DOHH2 (cell line): ENCODE data around the gene SYNJ2.

Experiments
- EZH2phosphoT487 ChIP-seq: fragments of 200-600 bp; sonication (generic); IDR thresholded peaks from 2 replicates; pipeline ENCODE4 v1.6.1; 2017; ENCODE audit warnings: borderline replicate concordance, mild to moderate bottlenecking, antibody characterized with exemption, low read length, moderate library complexity, mixed read lengths
- TF ChIP-seq, protein P1 (sequence below): fragments of 200-600 bp; sonication (generic); IDR thresholded peaks from one replicate; pipeline ENCODE4 v1.5.1; 2014; ENCODE audit warnings: antibody characterized with exemption, mild to moderate bottlenecking, low read depth, low read length; ENCODE audit not compliant: poor library complexity, severe bottlenecking

DNA sequence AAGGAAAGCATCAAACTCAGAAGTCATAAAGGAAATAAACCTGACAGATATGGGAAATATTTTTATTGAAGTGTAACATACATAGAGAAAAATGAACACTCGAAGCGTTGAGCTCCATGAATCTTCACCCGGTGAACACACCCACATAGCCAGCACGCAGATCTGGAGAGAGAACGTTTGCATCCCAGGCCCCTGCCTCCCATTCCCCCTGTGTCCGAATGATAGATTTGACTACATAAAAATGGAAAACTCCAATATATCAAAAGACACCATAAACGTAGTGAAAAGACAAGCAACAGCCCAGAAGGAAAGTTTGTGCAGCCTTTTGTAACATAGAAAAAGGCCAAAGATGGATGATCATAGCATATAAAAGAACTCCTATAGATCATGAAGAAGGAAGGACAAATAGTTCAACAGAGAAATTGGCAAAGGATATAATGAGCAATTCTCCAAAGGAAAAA, 17.1 kb downstream of the SYNJ2 start:
- no peak for TF ChIP-seq EZH2phosphoT487
- TF ChIP-seq, protein P1, sequence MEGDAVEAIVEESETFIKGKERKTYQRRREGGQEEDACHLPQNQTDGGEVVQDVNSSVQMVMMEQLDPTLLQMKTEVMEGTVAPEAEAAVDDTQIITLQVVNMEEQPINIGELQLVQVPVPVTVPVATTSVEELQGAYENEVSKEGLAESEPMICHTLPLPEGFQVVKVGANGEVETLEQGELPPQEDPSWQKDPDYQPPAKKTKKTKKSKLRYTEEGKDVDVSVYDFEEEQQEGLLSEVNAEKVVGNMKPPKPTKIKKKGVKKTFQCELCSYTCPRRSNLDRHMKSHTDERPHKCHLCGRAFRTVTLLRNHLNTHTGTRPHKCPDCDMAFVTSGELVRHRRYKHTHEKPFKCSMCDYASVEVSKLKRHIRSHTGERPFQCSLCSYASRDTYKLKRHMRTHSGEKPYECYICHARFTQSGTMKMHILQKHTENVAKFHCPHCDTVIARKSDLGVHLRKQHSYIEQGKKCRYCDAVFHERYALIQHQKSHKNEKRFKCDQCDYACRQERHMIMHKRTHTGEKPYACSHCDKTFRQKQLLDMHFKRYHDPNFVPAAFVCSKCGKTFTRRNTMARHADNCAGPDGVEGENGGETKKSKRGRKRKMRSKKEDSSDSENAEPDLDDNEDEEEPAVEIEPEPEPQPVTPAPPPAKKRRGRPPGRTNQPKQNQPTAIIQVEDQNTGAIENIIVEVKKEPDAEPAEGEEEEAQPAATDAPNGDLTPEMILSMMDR = no peak
